PC-9 (cell line): ENCODE results near the gene ARHGAP24.

ENCODE experiments used
- CTCF ChIP-seq: fragments of 200-600 bp; sonication (generic); conservative IDR thresholded peaks from 2 replicates; pipeline ENCODE4 v1.6.1; 2017; ENCODE audit warnings: mixed run types, antibody characterized with exemption, mild to moderate bottlenecking, moderate library complexity
- EZH2 ChIP-seq: fragments of 200-600 bp; sonication (generic); IDR thresholded peaks from 2 replicates; pipeline ENCODE4 v1.8.0; 2017; ENCODE audit warnings: antibody characterized with exemption, low read depth

- TF ChIP-seq CTCF (no peak), EZH2 (no peak)
These were observed 207.0 kb downstream of the ARHGAP24 start for GRCh38 chr4:85681921-85682320.
